ENCODE results near the gene UQCRC1. TPM values are rescaled to one million over a fixed set of nuclear protein-coding genes. Genes with fewer than 3 reads are reported as not detected.

UQCRC1 gene
- total RNA-seq, 1 experiment from 2014 or later, result 575 TPM

DNA sequence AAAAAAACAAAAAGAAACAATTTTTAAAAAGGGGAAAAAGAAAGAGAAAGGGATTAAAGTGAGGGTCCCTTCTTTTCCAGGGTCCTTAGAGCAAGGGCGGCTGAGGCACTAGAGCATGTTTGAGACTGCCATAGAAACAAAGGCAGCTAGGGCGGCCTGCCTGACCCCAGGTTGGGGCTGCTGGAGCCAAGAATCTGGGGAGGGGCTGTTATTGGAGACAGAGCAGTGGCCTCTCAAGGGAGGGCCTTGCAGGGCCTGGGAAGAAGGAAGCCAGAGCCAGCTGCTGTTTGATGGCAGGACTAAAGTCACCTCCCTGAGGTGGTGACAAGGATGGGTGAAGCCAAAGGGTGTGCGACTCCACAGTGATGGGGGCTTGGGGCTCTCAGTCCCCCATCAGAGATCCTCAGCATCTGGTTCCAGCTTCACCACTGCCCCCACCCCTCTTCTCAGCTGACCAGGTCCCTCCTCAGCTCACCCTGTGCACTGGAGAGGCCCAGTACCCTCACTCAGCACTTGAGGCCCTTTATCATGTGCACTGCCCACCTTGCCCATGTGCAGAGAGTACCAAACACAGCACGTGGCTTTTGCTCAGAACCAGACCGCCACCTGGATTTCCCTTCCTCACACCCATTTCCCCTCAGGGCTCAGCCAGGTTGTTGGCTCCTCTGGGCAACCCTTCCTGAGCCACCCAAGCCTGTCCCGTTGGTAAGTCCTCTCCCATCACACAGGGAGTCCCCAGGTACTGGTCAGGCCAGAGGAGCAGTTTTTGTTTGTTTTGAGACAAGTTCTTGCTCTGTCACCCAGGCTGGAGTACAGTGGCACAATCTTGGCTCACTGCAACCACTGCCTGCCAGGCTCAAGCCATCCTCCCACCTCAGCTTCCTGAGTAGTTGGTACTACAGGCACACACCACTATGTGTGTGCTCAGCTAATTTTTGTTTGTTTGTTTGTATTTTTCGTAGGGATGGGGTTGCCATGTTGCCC lies 10.4 kb upstream of the UQCRC1 start:
- H3K4me2 ChIP-seq (ENCODE audit: low read length), result no peak overlapping the region
- peaks cover 5% of the 10 kb centered on the region; the same call in 1 of the 2 replicates for H3K36me3 ChIP-seq (ENCODE audit: low read depth, low read length)
- no TSS peak for BruUV-seq (replicated peaks)
- no peaks in the 10 kb centered on the region for H3K4me1 ChIP-seq (ENCODE audit: insufficient read depth, low read length)
- no peaks in the 10 kb centered on the region for H3K27me3 ChIP-seq (ENCODE audit: low read length)
- CTCF ChIA-PET, result no interaction called here
- no peak overlapping the region for H2AFZ ChIP-seq (ENCODE audit: low read length)
- H3K9me3 ChIP-seq (ENCODE audit: low read length), result peaks cover 8% of the 10 kb centered on the region
- intact Hi-C loops (cut with micrococcal nuclease), result no loop called here
- TF ChIP-seq EZH2 (IDR thresholded peaks at IDR 0.05; ENCODE audit: low read length, unreplicated experiment), result no peak
- TF ChIP-seq, protein P1, sequence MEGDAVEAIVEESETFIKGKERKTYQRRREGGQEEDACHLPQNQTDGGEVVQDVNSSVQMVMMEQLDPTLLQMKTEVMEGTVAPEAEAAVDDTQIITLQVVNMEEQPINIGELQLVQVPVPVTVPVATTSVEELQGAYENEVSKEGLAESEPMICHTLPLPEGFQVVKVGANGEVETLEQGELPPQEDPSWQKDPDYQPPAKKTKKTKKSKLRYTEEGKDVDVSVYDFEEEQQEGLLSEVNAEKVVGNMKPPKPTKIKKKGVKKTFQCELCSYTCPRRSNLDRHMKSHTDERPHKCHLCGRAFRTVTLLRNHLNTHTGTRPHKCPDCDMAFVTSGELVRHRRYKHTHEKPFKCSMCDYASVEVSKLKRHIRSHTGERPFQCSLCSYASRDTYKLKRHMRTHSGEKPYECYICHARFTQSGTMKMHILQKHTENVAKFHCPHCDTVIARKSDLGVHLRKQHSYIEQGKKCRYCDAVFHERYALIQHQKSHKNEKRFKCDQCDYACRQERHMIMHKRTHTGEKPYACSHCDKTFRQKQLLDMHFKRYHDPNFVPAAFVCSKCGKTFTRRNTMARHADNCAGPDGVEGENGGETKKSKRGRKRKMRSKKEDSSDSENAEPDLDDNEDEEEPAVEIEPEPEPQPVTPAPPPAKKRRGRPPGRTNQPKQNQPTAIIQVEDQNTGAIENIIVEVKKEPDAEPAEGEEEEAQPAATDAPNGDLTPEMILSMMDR (conservative IDR thresholded peaks at IDR 0.05; ENCODE audit: low read depth, low read length), result no peak
- no peak for TF ChIP-seq EZH2phosphoT487 (IDR thresholded peaks at IDR 0.05; ENCODE audit: borderline replicate concordance, low read length)
- no peak overlapping the region for H3K9ac ChIP-seq (ENCODE audit: low read length)
- ATAC-seq (no peak), DNase-seq (no peak)
- no peak overlapping the region for H3K27ac ChIP-seq (ENCODE audit: low read length)
- H3F3A ChIP-seq (ENCODE audit: low read length, unreplicated experiment), result no peaks in the 10 kb centered on the region
- H3K79me2 ChIP-seq (ENCODE audit: low read length), result no peaks in the 10 kb centered on the region
- H3K4me3 ChIP-seq (ENCODE audit: low read length), result no peak overlapping the region
- POLR2A ChIA-PET (ENCODE audit: unreplicated experiment), result no interaction called here
- H3K9me2 ChIP-seq (replicated peaks; ENCODE audit: low read length), result no peaks in the 10 kb centered on the region
- no peaks in the 10 kb centered on the region for H4K20me1 ChIP-seq (ENCODE audit: low read length)

DNA sequence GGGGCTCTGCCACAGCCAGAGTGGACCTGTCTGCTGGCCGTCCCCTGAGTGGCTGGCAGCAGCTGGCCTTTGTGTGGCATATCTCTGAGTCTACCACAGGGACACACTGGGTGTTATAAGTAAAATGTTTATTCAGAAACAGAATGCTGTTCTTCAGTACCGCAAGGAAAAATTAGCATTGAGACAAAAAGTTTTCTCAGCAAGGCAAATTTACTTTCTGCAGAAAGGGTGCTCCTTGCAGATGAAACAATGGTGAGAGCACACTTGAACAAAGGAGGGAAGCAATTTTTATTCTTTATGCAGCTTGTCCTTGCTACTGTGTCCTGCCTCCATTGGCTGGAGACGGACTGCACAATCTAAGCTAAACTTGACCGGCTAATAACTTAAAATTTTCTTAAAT lies 8.1 kb upstream of the UQCRC1 start:
- Histone ChIP-seq H3K27me3 (ENCODE audit: low read length) (no peaks in the 10 kb centered on the region), H3K4me1 (ENCODE audit: insufficient read depth, low read length) (peaks cover 8% of the 10 kb centered on the region; the same call in 1 of the 2 replicates), H3K79me2 (ENCODE audit: low read length) (no peaks in the 10 kb centered on the region), H3K4me2 (ENCODE audit: low read length) (no peak overlapping the region), H3K36me3 (ENCODE audit: low read depth, low read length) (peaks cover 5% of the 10 kb centered on the region; the same call in 1 of the 2 replicates), H3K4me3 (ENCODE audit: low read length) (no peak overlapping the region), H2AFZ (ENCODE audit: low read length) (no peak overlapping the region), H3F3A (ENCODE audit: low read length, unreplicated experiment) (no peaks in the 10 kb centered on the region), H3K9me3 (ENCODE audit: low read length) (peaks cover 8% of the 10 kb centered on the region), H3K9ac (ENCODE audit: low read length) (no peak overlapping the region), H3K9me2 (replicated peaks; ENCODE audit: low read length) (no peaks in the 10 kb centered on the region), H3K27ac (ENCODE audit: low read length) (no peak overlapping the region), H4K20me1 (ENCODE audit: low read length) (no peaks in the 10 kb centered on the region)
- ChIA-PET CTCF (no interaction called here), POLR2A (ENCODE audit: unreplicated experiment) (no interaction called here)
- BruUV-seq (replicated peaks), result no TSS peak
- TF ChIP-seq EZH2 (IDR thresholded peaks at IDR 0.05; ENCODE audit: low read length, unreplicated experiment) (no peak), EZH2phosphoT487 (IDR thresholded peaks at IDR 0.05; ENCODE audit: borderline replicate concordance, low read length) (no peak)
- TF ChIP-seq, protein P1 (conservative IDR thresholded peaks at IDR 0.05; ENCODE audit: low read depth, low read length), result no peak
- DNase-seq (no peak), ATAC-seq (no peak)
- intact Hi-C loops (cut with micrococcal nuclease), result no loop called here
